ENCODE measurements around the gene SOX11. TPM values are rescaled to one million over a fixed set of nuclear protein-coding genes. Genes with fewer than 3 reads are reported as not detected.

Gene SOX11
- 7.1 and 7.4 TPM in 2 replicates for total RNA-seq

DNA sequence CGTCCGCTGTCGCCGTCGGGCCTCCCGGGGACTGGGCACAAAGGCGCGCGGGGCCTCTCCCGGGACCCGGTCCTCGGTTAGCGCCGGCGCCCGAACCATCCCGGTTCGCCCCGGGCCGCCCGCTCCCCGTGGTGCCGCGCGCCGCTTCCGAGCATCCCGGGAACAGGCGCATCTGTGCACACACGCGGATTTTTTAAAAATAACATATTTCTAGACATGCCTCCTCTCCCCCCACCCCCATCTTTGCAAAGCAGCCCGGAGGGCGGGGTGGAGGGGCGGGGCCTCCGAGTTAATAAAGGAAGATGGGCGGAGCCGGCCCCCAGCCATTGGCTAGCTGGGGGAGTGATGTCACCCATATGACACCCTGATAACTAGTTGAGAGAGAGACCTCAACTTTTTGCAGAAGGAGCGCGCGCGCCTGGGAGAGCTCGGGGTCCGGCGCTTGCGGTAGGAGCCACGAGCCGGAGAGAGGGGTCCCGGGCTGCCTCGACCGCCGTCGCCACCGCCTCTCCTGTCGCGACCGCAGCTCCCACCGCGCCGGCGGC lies at the start of gene SOX11:
TSS of gene SOX11 (plus strand) at position 400 of the 545 bp plus-strand sequence. CDS start 338 bp downstream, outside the sequence.

All from bronchus fibroblast of lung (primary cell).